ENCODE measurements around the gene LANCL2.
"Not testable (repeated sequence)": the region's sequence is repeated elsewhere in the genome, so short reads cannot be mapped to it uniquely, and the experiment has no call there.

Gene LANCL2

DNA sequence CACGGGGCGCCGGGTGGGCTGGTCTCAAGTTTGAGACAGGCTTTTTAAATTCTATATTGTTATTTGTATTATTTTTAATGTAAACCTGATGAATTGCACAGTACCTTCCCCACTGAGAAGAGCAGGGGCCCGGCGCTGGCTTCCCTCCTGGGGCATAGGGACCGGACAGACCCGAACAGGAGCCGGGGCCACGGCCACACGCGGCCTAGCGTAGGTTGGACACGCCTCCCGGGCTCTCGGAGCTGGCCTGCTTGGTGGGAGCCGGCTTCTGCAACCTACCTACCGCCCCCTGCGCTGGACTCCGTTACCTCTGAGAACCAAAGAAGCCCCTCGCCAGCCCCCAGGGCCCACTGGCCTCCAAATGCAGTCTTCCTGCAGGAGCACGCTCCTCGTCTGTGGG is 19.8 kb upstream of the LANCL2 start:
- DNase-seq (ENCODE audit: low read depth): no peak
- TF ChIP-seq, protein P1, sequence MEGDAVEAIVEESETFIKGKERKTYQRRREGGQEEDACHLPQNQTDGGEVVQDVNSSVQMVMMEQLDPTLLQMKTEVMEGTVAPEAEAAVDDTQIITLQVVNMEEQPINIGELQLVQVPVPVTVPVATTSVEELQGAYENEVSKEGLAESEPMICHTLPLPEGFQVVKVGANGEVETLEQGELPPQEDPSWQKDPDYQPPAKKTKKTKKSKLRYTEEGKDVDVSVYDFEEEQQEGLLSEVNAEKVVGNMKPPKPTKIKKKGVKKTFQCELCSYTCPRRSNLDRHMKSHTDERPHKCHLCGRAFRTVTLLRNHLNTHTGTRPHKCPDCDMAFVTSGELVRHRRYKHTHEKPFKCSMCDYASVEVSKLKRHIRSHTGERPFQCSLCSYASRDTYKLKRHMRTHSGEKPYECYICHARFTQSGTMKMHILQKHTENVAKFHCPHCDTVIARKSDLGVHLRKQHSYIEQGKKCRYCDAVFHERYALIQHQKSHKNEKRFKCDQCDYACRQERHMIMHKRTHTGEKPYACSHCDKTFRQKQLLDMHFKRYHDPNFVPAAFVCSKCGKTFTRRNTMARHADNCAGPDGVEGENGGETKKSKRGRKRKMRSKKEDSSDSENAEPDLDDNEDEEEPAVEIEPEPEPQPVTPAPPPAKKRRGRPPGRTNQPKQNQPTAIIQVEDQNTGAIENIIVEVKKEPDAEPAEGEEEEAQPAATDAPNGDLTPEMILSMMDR (IDR thresholded peaks at IDR 0.05; ENCODE audit: insufficient read depth, low read depth, low read length, missing control alignments): no peak
- no peak overlapping the region for H3K4me3 ChIP-seq (ENCODE audit: low read depth, low read length)

DNA sequence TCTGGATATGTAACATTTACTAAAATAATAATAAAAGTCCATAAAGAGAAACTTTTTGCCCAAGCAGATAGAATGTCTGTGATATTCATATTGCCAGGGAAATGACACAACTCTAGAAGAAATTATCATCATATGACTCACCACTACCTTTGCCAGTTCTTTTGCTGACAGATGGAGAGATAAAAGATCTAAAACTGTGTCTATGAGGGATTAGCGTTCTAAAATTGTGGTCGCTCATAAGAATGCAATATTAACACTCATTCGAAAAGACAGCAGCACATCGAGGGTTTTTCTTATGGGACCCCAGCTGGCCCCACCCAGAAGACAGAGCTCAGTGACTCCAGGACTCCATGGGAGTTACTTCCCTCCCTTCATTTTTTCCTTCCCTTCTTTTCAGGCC is 16.6 kb upstream of the LANCL2 start:
- TF ChIP-seq, protein P1 (IDR thresholded peaks at IDR 0.05; ENCODE audit: insufficient read depth, low read depth, low read length, missing control alignments): no peak
- no peak for DNase-seq (ENCODE audit: low read depth)
- no peak overlapping the region for H3K4me3 ChIP-seq (ENCODE audit: low read depth, low read length)

DNA sequence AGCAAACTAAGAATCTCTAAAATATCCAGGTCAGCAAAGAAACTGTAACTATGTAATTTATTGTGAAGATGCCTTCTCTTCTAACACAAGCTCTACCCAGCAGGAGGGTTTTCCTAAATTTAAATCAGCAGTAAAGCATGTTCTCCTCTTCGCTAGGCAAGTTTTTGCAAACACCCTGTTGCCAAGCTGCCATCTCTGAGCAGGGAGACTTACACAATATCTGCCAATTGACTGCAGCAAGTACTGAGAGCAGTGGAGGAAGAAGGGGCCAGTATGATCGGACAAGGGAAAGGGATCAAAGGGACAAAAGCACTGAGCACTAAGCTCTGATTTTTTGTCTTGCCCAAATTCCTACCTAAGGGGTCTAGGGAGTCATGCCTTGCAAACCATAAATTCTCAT is 16.0 kb upstream of the LANCL2 start:
- no peak overlapping the region for H3K4me3 ChIP-seq (ENCODE audit: low read depth, low read length)
- no peak for DNase-seq (ENCODE audit: low read depth)
- TF ChIP-seq, protein P1 (IDR thresholded peaks at IDR 0.05; ENCODE audit: insufficient read depth, low read depth, low read length, missing control alignments): no peak

DNA sequence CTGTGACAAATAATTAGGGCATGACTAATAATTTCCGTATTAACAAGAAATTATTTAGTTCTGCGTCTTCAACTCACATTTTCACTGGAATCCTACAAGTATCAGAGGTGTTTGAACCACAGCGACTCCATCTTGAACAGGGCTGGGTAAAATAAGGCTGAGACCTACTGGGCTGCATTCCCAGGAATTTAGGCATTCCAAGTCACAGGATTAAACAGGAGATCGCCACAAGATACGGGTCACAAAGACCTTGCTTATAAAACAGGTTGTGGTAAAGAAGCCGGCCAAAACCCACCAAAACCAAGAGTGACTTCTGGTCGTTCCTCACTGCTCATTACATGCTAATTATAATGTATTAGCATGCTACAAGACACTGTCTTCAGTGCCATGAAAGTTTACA is 14.9 kb upstream of the LANCL2 start:
- no peak for DNase-seq (ENCODE audit: low read depth)
- TF ChIP-seq, protein P1 (IDR thresholded peaks at IDR 0.05; ENCODE audit: insufficient read depth, low read depth, low read length, missing control alignments): no peak
- H3K4me3 ChIP-seq (ENCODE audit: low read depth, low read length): no peak overlapping the region

DNA sequence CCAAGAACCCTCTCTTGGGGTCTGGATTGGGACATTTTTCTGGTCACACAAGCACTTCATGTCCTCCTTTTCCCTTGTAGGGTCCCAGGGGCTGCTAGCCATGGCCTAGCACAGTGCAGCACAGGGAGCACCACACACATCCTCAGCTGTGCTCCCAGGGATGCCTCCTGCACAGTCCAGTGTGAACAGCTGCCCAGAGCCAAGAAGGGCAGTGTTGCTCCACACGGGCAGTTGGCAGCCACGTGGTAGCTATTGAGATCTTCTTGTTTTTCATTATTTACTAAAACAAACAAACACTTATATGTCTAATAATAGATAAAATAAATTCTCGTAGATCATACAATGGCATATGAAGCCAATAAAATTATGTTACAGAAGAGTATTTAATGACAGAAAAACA is 13.9 kb upstream of the LANCL2 start:
- DNase-seq (ENCODE audit: low read depth): no peak
- TF ChIP-seq, protein P1 (IDR thresholded peaks at IDR 0.05; ENCODE audit: insufficient read depth, low read depth, low read length, missing control alignments): no peak
- no peak overlapping the region for H3K4me3 ChIP-seq (ENCODE audit: low read depth, low read length)

DNA sequence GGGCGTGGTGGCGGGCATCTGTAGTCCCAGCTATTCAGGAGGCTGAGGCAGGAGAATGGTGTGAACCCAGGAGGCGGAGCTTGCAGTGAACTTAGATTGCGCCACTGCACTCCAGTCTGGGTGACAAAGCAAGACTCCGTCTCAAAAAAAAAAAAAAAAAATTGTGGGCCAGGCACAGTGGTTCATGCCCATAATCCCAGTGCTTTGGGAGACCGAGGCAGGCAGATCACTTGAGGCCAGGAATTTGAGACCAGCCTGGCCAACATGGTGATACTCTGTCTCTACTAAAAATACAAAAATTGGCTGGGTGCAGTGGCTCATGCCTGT is 12.2 kb upstream of the LANCL2 start:
- not testable (repeated sequence) for H3K4me3 ChIP-seq (ENCODE audit: low read depth, low read length); DNase-seq (ENCODE audit: low read depth)

DNA sequence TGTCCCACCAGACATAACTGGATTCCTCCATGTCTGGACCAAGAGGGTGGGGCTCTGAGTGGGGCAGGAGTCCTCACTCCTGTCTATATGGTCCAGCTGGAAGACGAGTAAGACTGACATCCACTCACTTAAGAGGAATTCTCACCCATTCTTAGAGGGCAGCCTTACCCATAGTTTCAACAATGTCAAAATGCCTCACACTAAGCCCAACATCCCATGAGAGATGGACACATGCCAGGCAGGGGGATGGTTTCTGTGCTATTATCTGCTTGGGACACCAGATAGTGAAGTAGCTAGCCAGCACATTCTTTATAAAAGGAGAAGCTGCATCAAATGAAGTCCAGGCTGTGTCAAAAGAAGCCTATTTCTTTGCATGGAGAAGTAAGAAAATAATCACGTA is 4.7 kb upstream of the LANCL2 start:
- H3K4me3 ChIP-seq (ENCODE audit: low read depth, low read length): no peak overlapping the region
- DNase-seq (ENCODE audit: low read depth): no peak
- TF ChIP-seq, protein P1 (IDR thresholded peaks at IDR 0.05; ENCODE audit: insufficient read depth, low read depth, low read length, missing control alignments): no peak

DNA sequence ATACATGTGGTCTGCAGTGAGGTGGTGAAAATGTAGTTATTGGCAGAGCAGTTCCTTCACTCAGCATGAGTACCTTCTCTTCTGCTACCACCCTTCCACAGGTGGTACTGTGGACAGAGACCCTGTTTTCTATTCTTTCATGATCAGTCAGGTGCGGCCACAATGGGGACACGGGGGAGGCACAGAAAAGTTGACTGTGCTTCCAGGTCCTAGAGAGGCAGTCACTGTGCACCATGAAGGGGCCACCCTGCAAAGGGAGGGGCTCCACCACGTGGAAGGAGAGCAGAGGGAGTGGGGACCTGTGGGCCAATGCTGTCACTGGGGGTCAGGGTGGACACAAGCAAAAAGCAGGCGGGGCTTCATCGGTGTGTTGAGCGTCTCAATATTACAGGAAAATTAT is 3.6 kb upstream of the LANCL2 start:
- H3K4me3 ChIP-seq (ENCODE audit: low read depth, low read length): no peak overlapping the region
- no peak for DNase-seq (ENCODE audit: low read depth)
- TF ChIP-seq, protein P1 (IDR thresholded peaks at IDR 0.05; ENCODE audit: insufficient read depth, low read depth, low read length, missing control alignments): no peak

Data from GM12865 (cell line).